Hippocampal formation (tissue), 2 donors: ENCODE measurements around the gene PNMA6F.
A peak's percentile ranks its signal among the peaks of the same experiment; 100 is the strongest.
"Not testable (repeated sequence)": the region's sequence is repeated elsewhere in the genome, so short reads cannot be mapped to it uniquely, and the experiment has no call there.

Source experiments
- DNase-seq, 2 donors: peaks; one replicate each; lab custom pipeline; 2025; lab: John Stamatoyannopoulos, UW

The PNMA6F gene

GRCh38 chrX:153334654-153335295, 13.2 kb upstream of the PNMA6F start:
- no peak for DNase-seq

GRCh38 chrX:153333821-153334653, 12.5 kb upstream of the PNMA6F start, which contains the start of gene ZNF275:
TSS of gene ZNF275 (plus strand) at chrX:153334153. CDS start at chrX:153336680, 2,527 bp downstream.
- DNase-seq: peak; percentile 23 to 80

GRCh38 chrX:153333266-153333665, 11.7 kb upstream of the PNMA6F start:
- DNase-seq: no peak

- DNase-seq: no peak
Observed at GRCh38 chrX:153327561-153327960, 6.0 kb upstream of the PNMA6F start.

- no peak for DNase-seq
Observed at GRCh38 chrX:153320555-153321184, 897 bp downstream of the PNMA6F start.

GRCh38 chrX:153320047-153320443, 1.5 kb downstream of the PNMA6F start:
- DNase-seq: not testable (repeated sequence)

GRCh38 chrX:153319295-153320046, 2.1 kb downstream of the PNMA6F start:
- DNase-seq: no peak

- no peak for DNase-seq
Observed at GRCh38 chrX:153318811-153319210, 2.8 kb downstream of the PNMA6F start.

GRCh38 chrX:153317996-153318722, 3.4 kb downstream of the PNMA6F start:
- no peak for DNase-seq

- no peak for DNase-seq
Observed at GRCh38 chrX:153317306-153317705, 4.3 kb downstream of the PNMA6F start.

- no peak for DNase-seq
Observed at GRCh38 chrX:153312842-153313241, 8.7 kb downstream of the PNMA6F start.

- no peak for DNase-seq
Observed at GRCh38 chrX:153312041-153312440, 9.5 kb downstream of the PNMA6F start.

- DNase-seq: no peak
Observed at GRCh38 chrX:153310901-153311300, 10.7 kb downstream of the PNMA6F start.

- DNase-seq: no peak
Observed at GRCh38 chrX:153307276-153308178, 14.0 kb downstream of the PNMA6F start.

- DNase-seq: no peak
Observed at GRCh38 chrX:153306527-153307115, 14.9 kb downstream of the PNMA6F start.

- DNase-seq: no peak
Observed at GRCh38 chrX:153305972-153306371, 15.6 kb downstream of the PNMA6F start.

- DNase-seq: no peak
Observed at GRCh38 chrX:153304988-153305736, 16.4 kb downstream of the PNMA6F start.

GRCh38 chrX:153303276-153304262, 18.0 kb downstream of the PNMA6F start:
- DNase-seq: no peak
